ENCODE data around the gene LIN28A.
"Not testable (repeated sequence)": the region's sequence is repeated elsewhere in the genome, so short reads cannot be mapped to it uniquely, and the experiment has no call there.

Gene LIN28A

GRCh38 chr1:26410706-26411623, at the start of gene LIN28A:
Gene LIN28A, plus strand, starts transcription at chr1:26410817. Its CDS starts 75 bp downstream, at chr1:26410892.
- H3K4me3 ChIP-seq (ENCODE audit: low read depth, low read length), result peak within 1 kb of the TSS; percentile 98

GRCh38 chr1:26361605-26362122, 49.0 kb upstream of the LIN28A start:
- no peak overlapping the region for H3K4me3 ChIP-seq (ENCODE audit: low read depth, low read length)

- no peak overlapping the region for H3K4me3 ChIP-seq (ENCODE audit: low read depth, low read length)
Observed at GRCh38 chr1:26362331-26362730, 48.3 kb upstream of the LIN28A start.

GRCh38 chr1:26363549-26364448, 46.8 kb upstream of the LIN28A start:
- H3K4me3 ChIP-seq (ENCODE audit: low read depth, low read length), result no peak overlapping the region

- H3K4me3 ChIP-seq (ENCODE audit: low read depth, low read length), result no peak overlapping the region
Observed at GRCh38 chr1:26364956-26365355, 45.7 kb upstream of the LIN28A start.

GRCh38 chr1:26367441-26367840, 43.2 kb upstream of the LIN28A start:
- no peak overlapping the region for H3K4me3 ChIP-seq (ENCODE audit: low read depth, low read length)

- H3K4me3 ChIP-seq (ENCODE audit: low read depth, low read length), result no peak overlapping the region
Observed at GRCh38 chr1:26368006-26368405, 42.6 kb upstream of the LIN28A start.

GRCh38 chr1:26368486-26368885, 42.1 kb upstream of the LIN28A start:
- no peak overlapping the region for H3K4me3 ChIP-seq (ENCODE audit: low read depth, low read length)

GRCh38 chr1:26370591-26371382, 39.8 kb upstream of the LIN28A start:
- no peak overlapping the region for H3K4me3 ChIP-seq (ENCODE audit: low read depth, low read length)

GRCh38 chr1:26372039-26372438, 38.6 kb upstream of the LIN28A start:
- H3K4me3 ChIP-seq (ENCODE audit: low read depth, low read length), result no peak overlapping the region

GRCh38 chr1:26372611-26373010, 38.0 kb upstream of the LIN28A start, which contains the start of gene ZNF683:
Gene ZNF683, minus strand, starts transcription at chr1:26372750. Its CDS starts 4,179 bp downstream, at chr1:26368571.
- H3K4me3 ChIP-seq (ENCODE audit: low read depth, low read length), result not testable (repeated sequence)

- no peak overlapping the region for H3K4me3 ChIP-seq (ENCODE audit: low read depth, low read length)
Observed at GRCh38 chr1:26373281-26373680, 37.3 kb upstream of the LIN28A start.

- no peak overlapping the region for H3K4me3 ChIP-seq (ENCODE audit: low read depth, low read length)
Observed at GRCh38 chr1:26373789-26374188, 36.8 kb upstream of the LIN28A start.

GRCh38 chr1:26374361-26374760, 36.3 kb upstream of the LIN28A start:
- not testable (repeated sequence) for H3K4me3 ChIP-seq (ENCODE audit: low read depth, low read length)

GRCh38 chr1:26375081-26375480, 35.5 kb upstream of the LIN28A start:
- no peak overlapping the region for H3K4me3 ChIP-seq (ENCODE audit: low read depth, low read length)

GRCh38 chr1:26376050-26376449, 34.6 kb upstream of the LIN28A start:
- H3K4me3 ChIP-seq (ENCODE audit: low read depth, low read length), result no peak overlapping the region

GRCh38 chr1:26378088-26378878, 32.3 kb upstream of the LIN28A start:
- H3K4me3 ChIP-seq (ENCODE audit: low read depth, low read length), result no peak overlapping the region

GRCh38 chr1:26378879-26379251, 31.8 kb upstream of the LIN28A start:
- no peak overlapping the region for H3K4me3 ChIP-seq (ENCODE audit: low read depth, low read length)

GRCh38 chr1:26384076-26384475, 26.5 kb upstream of the LIN28A start:
- no peak overlapping the region for H3K4me3 ChIP-seq (ENCODE audit: low read depth, low read length)

GRCh38 chr1:26385063-26385462, 25.6 kb upstream of the LIN28A start:
- H3K4me3 ChIP-seq (ENCODE audit: low read depth, low read length), result not testable (repeated sequence)
